WERI-Rb-1 (cell line): ENCODE data around the gene CD247.

Experiments used
- DNase-seq: peaks from one replicate; pipeline ENCODE4 v3.0.0-alpha.2; 2020
- H3K27ac ChIP-seq: fragments of 250-450 bp; sonication (Bioruptor Pico); 2 replicates; pipeline ENCODE4 v1.5.1; 2020; ENCODE audit warnings: mild to moderate bottlenecking, moderate library complexity
- H3K27me3 ChIP-seq: fragments of 250-450 bp; sonication (Bioruptor Pico); 2 replicates; pipeline ENCODE4 v1.5.1; 2021; ENCODE audit warnings: mild to moderate bottlenecking, low read depth, moderate library complexity; ENCODE audit not compliant: insufficient read depth, severe bottlenecking
- H3K36me3 ChIP-seq: fragments of 250-450 bp; sonication (Bioruptor Pico); 2 replicates; pipeline ENCODE4 v1.5.1; 2020; ENCODE audit warnings: mild to moderate bottlenecking, moderate library complexity
- H3K4me3 ChIP-seq: 2 replicates; pipeline ENCODE4 v1.5.1; 2011; ENCODE audit warnings: low read depth, mild to moderate bottlenecking, control low read depth, low read length
- H3K9me3 ChIP-seq: fragments of 250-450 bp; sonication (Bioruptor Pico); 2 replicates; pipeline ENCODE4 v1.5.1; 2021; ENCODE audit warnings: mild to moderate bottlenecking, moderate library complexity; ENCODE audit not compliant: severe bottlenecking
- CTCF ChIP-seq: IDR thresholded peaks from 2 replicates; pipeline ENCODE4 v1.5.1; 2011; ENCODE audit warnings: low read depth, mild to moderate bottlenecking, control low read depth, inconsistent platforms, low read length

CD247 gene

DNA sequence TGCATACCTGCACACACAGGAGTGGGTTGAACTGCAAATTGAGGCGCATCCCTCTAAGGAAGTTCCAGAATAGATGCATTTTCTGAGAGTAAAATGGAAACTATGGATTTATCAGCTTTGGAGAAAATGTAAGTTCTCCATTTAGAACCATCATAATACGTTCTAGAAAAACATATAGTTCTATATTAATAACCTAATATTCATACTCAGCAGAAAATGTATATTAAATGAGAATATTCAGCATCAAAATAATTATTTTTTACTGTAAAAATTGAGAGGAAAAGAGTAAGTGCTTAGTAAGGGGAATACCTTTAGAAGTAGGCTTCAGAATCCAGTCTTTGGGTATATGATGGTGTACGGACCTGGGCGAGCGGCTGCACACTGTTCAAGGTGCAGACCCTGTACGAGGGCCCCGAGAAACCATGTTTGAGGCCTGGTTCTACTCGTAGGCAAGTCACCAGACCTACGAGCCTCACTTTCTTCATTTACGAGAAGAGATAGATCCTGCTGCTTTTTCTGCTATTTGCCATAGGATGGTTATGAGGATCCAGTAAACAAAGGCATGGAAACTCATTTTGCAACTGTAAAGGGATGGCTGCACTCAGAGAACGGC lies 6.8 kb downstream of the CD247 start:
- DNase-seq = no peak
- Histone ChIP-seq H3K27me3 (no peaks in the 10 kb centered on the region), H3K9me3 (no peaks in the 10 kb centered on the region), H3K36me3 (no peaks in the 10 kb centered on the region), H3K27ac (no peak overlapping the region), H3K4me3 (no peak overlapping the region)
- no peak for TF ChIP-seq CTCF

GRCh38 chr1:167510881-167511280 lies 7.4 kb downstream of the CD247 start:
- Histone ChIP-seq H3K4me3 (no peak overlapping the region), H3K36me3 (no peaks in the 10 kb centered on the region), H3K27me3 (no peaks in the 10 kb centered on the region), H3K9me3 (no peaks in the 10 kb centered on the region), H3K27ac (no peak overlapping the region)
- DNase-seq = no peak
- TF ChIP-seq CTCF = no peak

DNA sequence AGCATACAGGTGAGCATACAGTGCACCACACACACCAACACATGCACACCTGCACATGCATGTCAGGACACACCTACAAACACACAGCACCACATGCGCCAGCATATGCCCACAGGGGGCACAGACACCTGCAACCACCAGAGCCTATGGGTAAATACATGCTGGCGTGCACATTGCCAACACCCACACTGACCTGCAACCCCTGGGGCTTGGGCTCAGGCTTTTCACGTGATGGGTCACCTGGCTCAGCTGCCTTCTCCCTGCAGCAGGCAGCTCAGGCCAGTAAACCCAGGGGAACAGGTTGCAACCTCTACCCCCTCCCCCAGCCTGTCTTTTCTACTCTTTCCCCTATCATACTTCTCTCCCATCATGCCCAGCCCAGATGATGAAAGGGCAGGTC lies 8.1 kb downstream of the CD247 start:
- TF ChIP-seq CTCF = no peak
- Histone ChIP-seq H3K27ac (no peak overlapping the region), H3K9me3 (no peaks in the 10 kb centered on the region), H3K36me3 (no peaks in the 10 kb centered on the region), H3K27me3 (no peaks in the 10 kb centered on the region), H3K4me3 (no peak overlapping the region)
- DNase-seq = no peak

DNA sequence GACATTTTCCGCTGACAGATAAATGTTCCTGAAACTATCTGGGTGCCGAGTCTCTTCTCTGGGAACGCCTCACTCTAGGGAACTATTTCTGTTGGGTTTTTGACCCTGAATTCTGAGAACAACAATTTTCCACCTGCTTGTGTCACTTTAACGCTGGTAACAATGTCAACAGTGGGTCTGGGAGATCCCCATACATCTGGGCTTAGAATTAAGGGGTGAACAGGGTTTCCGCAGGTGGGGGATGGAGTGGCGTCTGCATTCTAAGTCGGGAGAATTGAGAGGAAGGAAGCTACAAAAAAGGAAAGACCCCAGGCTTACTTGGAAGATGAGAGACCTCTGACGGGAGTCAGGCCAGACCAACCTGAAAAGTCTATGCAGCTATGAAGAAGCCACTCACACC lies 8.7 kb downstream of the CD247 start:
- no peak for DNase-seq
- Histone ChIP-seq H3K27ac (no peak overlapping the region), H3K9me3 (no peaks in the 10 kb centered on the region), H3K36me3 (no peaks in the 10 kb centered on the region), H3K4me3 (no peak overlapping the region), H3K27me3 (no peaks in the 10 kb centered on the region)
- TF ChIP-seq CTCF = no peak

GRCh38 chr1:167507719-167508118 lies 10.6 kb downstream of the CD247 start:
- Histone ChIP-seq H3K27me3 (no peaks in the 10 kb centered on the region), H3K9me3 (no peaks in the 10 kb centered on the region), H3K36me3 (no peaks in the 10 kb centered on the region), H3K27ac (no peak overlapping the region), H3K4me3 (no peak overlapping the region)
- no peak for TF ChIP-seq CTCF
- DNase-seq = no peak

DNA sequence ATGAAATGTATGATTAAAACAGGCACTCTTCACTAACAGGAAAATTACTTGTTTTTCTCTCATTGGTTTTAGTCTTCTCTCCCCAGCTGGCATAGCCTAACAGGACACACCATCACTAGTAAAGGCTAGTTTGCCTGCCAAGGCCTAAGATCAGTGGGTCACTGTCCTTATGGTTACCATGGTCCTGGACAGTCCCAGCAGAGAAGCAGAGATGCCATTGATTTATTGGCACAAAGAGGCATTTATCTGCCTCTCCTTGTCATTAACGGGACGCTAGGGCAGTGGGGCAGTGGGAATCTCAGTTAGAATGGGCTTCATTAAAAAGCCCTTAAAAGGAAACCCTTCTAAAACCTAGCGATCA lies 13.9 kb downstream of the CD247 start:
- TF ChIP-seq CTCF = no peak
- no peak overlapping the region for H3K4me3 ChIP-seq
- no peaks in the 10 kb centered on the region for H3K36me3 ChIP-seq
- no peaks in the 10 kb centered on the region for H3K9me3 ChIP-seq
- H3K27ac ChIP-seq = no peak overlapping the region
- H3K27me3 ChIP-seq = no peaks in the 10 kb centered on the region
- no peak for DNase-seq
